Astrocyte (in vitro differentiated cells and primary cell): Measurements from ENCODE around the gene THUMPD2. TPM values are rescaled to one million over a fixed set of nuclear protein-coding genes. Genes with fewer than 3 reads are reported as not detected.
A peak's percentile ranks its signal among the peaks of the same experiment; 100 is the strongest.
"Not testable (repeated sequence)": the region's sequence is repeated elsewhere in the genome, so short reads cannot be mapped to it uniquely, and the experiment has no call there.

Experiments
- DNase-seq: peaks from one replicate; pipeline ENCODE4 v3.0.0-alpha.2; 2010; ENCODE audit warnings: low read depth
- FAIRE-seq: peaks from 2 replicates; lab custom pipeline; 2011; peaks lifted over from hg19 to GRCh38; lab: Jason Lieb, UNC
- H2AFZ ChIP-seq: 2 replicates; pipeline ENCODE4 v1.6.0; 2012; ENCODE audit warnings: low read depth, low read length, inconsistent platforms
- H3K27ac ChIP-seq: 2 replicates; pipeline ENCODE4 v1.5.1; 2011; ENCODE audit warnings: low read depth, low read length, inconsistent platforms
- H3K27me3 ChIP-seq: 2 replicates; pipeline ENCODE4 v1.6.0; 2011; ENCODE audit warnings: low read length, inconsistent platforms; ENCODE audit not compliant: insufficient read depth
- H3K36me3 ChIP-seq: 2 replicates; pipeline ENCODE4 v1.5.1; 2011; ENCODE audit warnings: low read length, inconsistent platforms; ENCODE audit not compliant: insufficient read depth
- H3K4me1 ChIP-seq: 2 replicates; pipeline ENCODE4 v1.5.1; 2011; ENCODE audit warnings: low read length, inconsistent platforms; ENCODE audit not compliant: insufficient read depth
- H3K4me2 ChIP-seq: 2 replicates; pipeline ENCODE4 v1.6.0; 2012; ENCODE audit warnings: low read length, inconsistent platforms
- H3K4me3 ChIP-seq: 2 replicates; pipeline ENCODE4 v1.5.1; 2011; ENCODE audit warnings: low read depth, mild to moderate bottlenecking, low read length, inconsistent platforms; ENCODE audit not compliant: insufficient read depth
- H3K79me2 ChIP-seq: 2 replicates; pipeline ENCODE4 v1.6.0; 2012; ENCODE audit warnings: mild to moderate bottlenecking, low read length, inconsistent platforms; ENCODE audit not compliant: insufficient read depth
- H3K9ac ChIP-seq: 2 replicates; pipeline ENCODE4 v1.6.0; 2012; ENCODE audit warnings: mild to moderate bottlenecking, low read length, inconsistent platforms
- H3K9me3 ChIP-seq: 2 replicates; pipeline ENCODE4 v1.5.1; 2012; ENCODE audit warnings: low read depth, mild to moderate bottlenecking, low read length, inconsistent platforms; ENCODE audit not compliant: insufficient read depth
- H4K20me1 ChIP-seq: 2 replicates; pipeline ENCODE4 v1.6.0; 2012; ENCODE audit warnings: low read length, inconsistent platforms; ENCODE audit not compliant: insufficient read depth
- H3K27ac Mint-ChIP-seq: one replicate; pipeline ENCODE4 v1.8.0; 2021; ENCODE audit warnings: mild to moderate bottlenecking, mixed read lengths; ENCODE audit not compliant: unreplicated experiment
- H3K27me3 Mint-ChIP-seq: one replicate; pipeline ENCODE4 v1.8.0; 2021; ENCODE audit warnings: low read depth, mixed read lengths; ENCODE audit not compliant: unreplicated experiment
- H3K36me3 Mint-ChIP-seq: one replicate; pipeline ENCODE4 v1.8.0; 2021; ENCODE audit warnings: low read depth, mixed read lengths; ENCODE audit not compliant: unreplicated experiment
- H3K4me1 Mint-ChIP-seq: one replicate; pipeline ENCODE4 v1.8.0; 2021; ENCODE audit warnings: low read depth, mixed read lengths; ENCODE audit not compliant: unreplicated experiment
- H3K4me3 Mint-ChIP-seq: one replicate; pipeline ENCODE4 v1.8.0; 2021; ENCODE audit warnings: mild to moderate bottlenecking, moderate library complexity, mixed read lengths; ENCODE audit not compliant: unreplicated experiment
- H3K9me3 Mint-ChIP-seq: one replicate; pipeline ENCODE4 v1.8.0; 2021; ENCODE audit warnings: mild to moderate bottlenecking, mixed read lengths; ENCODE audit not compliant: unreplicated experiment
- EZH2 ChIP-seq: IDR thresholded peaks from 2 replicates; pipeline ENCODE4 v1.6.1; 2012; ENCODE audit warnings: mild to moderate bottlenecking, low read length, inconsistent platforms; ENCODE audit not compliant: insufficient read depth
- total RNA-seq: library from RNA; stranded (reverse); gene quantifications from 2 replicates; pipeline ENCODE4 v1.2.1, GENCODE V29; 2021
- TF ChIP-seq, protein P1 (sequence below): IDR thresholded peaks from 2 replicates; pipeline ENCODE4 v1.5.1; 2011; ENCODE audit warnings: low read depth, mild to moderate bottlenecking, inconsistent platforms, low read length, moderate library complexity; ENCODE audit not compliant: insufficient read depth

Gene THUMPD2
- total RNA-seq, 1 donor from 2014 or later: 11.5 TPM

DNA sequence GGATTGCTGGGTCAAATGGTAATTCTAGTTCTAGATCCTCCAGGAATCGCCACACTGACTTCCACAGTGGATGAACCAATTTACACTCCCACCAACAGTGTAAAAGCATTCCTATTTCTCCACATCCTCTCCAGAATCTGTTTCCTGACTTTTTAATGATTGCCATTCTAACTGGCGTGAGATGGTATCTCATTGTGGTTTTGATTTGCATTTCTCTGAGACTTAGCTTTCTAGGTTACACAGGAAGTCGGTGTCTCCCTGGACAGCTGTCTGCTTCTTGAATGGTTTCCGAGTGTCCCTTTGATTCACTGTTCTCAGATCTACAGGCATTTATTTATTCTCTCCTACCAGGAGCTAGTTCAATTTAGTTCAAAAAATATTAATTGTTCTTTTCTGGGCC lies 51.0 kb downstream of the THUMPD2 start:
- H3K4me3 Mint-ChIP-seq, H3K9ac ChIP-seq, H3K9me3 ChIP-seq, H3K36me3 ChIP-seq, H3K27me3 Mint-ChIP-seq, H3K4me3 ChIP-seq, H2AFZ ChIP-seq, H3K27me3 ChIP-seq, H3K9me3 Mint-ChIP-seq, H4K20me1 ChIP-seq, H3K36me3 Mint-ChIP-seq, FAIRE-seq: not testable (repeated sequence)
- H3K4me1 Mint-ChIP-seq: peaks cover 69% of the 10 kb centered on the region
- peak overlapping the region; percentile 29 for H3K4me2 ChIP-seq
- H3K4me1 ChIP-seq: peaks cover 38% of the 10 kb centered on the region
- peaks cover 21% of the 10 kb centered on the region for H3K79me2 ChIP-seq
- H3K27ac ChIP-seq: peak overlapping the region; percentile 71
- peak; percentile 89 for DNase-seq
- H3K27ac Mint-ChIP-seq: peak overlapping the region; percentile 86

DNA sequence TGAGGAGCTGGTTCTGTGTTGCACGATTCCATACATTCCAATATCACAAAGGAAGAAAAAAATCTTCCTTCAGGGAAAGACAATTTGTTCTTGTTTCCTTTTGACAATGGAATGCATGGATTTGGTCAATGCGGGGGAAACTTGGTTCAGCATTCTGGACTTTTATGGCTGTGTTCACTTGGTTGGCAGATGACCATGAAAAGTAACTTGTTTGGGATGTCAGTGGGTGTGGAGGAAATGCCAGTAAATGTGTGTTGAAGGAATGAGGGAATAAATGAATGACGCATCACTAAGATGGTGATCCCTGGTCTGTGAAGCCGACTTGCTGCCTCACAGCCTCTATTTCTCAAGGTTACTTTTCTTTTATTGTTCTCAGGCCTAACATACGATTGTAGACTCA lies 53.7 kb downstream of the THUMPD2 start:
- Histone ChIP-seq H3K4me3 (no peak overlapping the region), H3K9me3 (no peaks in the 10 kb centered on the region), H3K27ac (peak overlapping the region; percentile 66), H3K9ac (peak overlapping the region; percentile 49), H3K79me2 (peaks cover 2% of the 10 kb centered on the region), H3K36me3 (peaks cover 2% of the 10 kb centered on the region), H3K4me2 (peak overlapping the region; percentile 30), H4K20me1 (no peaks in the 10 kb centered on the region), H3K27me3 (no peaks in the 10 kb centered on the region), H2AFZ (no peak overlapping the region), H3K4me1 (peaks cover 38% of the 10 kb centered on the region)
- Mint-ChIP-seq H3K9me3 (no peaks in the 10 kb centered on the region), H3K27ac (peak overlapping the region; percentile 77), H3K27me3 (no peaks in the 10 kb centered on the region), H3K36me3 (peaks cover 6% of the 10 kb centered on the region), H3K4me1 (peaks cover 57% of the 10 kb centered on the region), H3K4me3 (no peak overlapping the region)
- FAIRE-seq (no peak), DNase-seq (peak; percentile 97)
- no peak for TF ChIP-seq EZH2
- TF ChIP-seq, protein P1, sequence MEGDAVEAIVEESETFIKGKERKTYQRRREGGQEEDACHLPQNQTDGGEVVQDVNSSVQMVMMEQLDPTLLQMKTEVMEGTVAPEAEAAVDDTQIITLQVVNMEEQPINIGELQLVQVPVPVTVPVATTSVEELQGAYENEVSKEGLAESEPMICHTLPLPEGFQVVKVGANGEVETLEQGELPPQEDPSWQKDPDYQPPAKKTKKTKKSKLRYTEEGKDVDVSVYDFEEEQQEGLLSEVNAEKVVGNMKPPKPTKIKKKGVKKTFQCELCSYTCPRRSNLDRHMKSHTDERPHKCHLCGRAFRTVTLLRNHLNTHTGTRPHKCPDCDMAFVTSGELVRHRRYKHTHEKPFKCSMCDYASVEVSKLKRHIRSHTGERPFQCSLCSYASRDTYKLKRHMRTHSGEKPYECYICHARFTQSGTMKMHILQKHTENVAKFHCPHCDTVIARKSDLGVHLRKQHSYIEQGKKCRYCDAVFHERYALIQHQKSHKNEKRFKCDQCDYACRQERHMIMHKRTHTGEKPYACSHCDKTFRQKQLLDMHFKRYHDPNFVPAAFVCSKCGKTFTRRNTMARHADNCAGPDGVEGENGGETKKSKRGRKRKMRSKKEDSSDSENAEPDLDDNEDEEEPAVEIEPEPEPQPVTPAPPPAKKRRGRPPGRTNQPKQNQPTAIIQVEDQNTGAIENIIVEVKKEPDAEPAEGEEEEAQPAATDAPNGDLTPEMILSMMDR: no peak

DNA sequence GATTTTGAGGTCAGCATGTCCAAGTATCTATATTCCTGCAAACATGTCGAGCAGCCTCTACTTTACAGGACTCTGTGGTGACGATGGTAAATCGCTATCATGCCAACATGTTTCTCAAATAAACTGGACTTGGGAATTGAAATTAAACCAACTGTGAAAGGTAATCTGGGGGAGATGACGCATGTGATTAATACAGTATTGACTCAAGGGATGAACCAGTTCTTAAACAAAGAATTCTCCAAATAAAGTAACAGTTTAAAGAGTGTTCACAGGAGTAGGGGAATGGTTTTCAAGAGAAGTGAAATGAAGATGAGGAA lies 54.3 kb downstream of the THUMPD2 start:
- Histone ChIP-seq H2AFZ (no peak overlapping the region), H3K9me3 (no peaks in the 10 kb centered on the region), H3K4me3 (no peak overlapping the region), H3K36me3 (no peaks in the 10 kb centered on the region), H3K4me2 (peak overlapping the region; percentile 30), H3K9ac (peak overlapping the region; percentile 20), H3K27ac (peak overlapping the region; percentile 66), H3K4me1 (peaks cover 38% of the 10 kb centered on the region), H3K79me2 (no peaks in the 10 kb centered on the region), H4K20me1 (no peaks in the 10 kb centered on the region), H3K27me3 (no peaks in the 10 kb centered on the region)
- no peak for FAIRE-seq
- DNase-seq: peak; percentile 78
- H3K4me1 Mint-ChIP-seq: peaks cover 56% of the 10 kb centered on the region
- no peaks in the 10 kb centered on the region for H3K9me3 Mint-ChIP-seq
- H3K27ac Mint-ChIP-seq: peak overlapping the region; percentile 77
- H3K36me3 Mint-ChIP-seq: peaks cover 7% of the 10 kb centered on the region
- H3K4me3 Mint-ChIP-seq: no peak overlapping the region
- H3K27me3 Mint-ChIP-seq: no peaks in the 10 kb centered on the region
- TF ChIP-seq, protein P1: no peak
- no peak for TF ChIP-seq EZH2
